ENCODE data around the gene GFOD1.

Gene GFOD1

DNA sequence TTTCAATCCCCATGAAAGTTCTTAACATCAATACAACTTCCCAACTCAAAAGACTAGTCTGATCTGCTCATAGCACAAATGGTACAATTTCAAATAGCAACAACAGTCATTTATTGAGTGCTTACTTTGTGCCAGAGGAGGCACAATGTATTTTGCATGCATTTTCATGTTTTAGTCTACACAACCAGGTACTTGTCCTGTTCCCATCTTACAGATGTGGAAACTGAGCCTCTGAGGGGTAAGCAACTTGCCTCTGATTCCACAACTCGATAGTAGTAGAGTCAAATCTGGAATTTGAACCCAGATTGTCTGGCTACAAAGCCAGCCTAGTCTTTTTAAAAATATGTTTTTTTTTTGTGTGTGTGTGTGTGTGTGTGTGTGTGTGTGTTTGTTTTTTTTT is 113.5 kb downstream of the GFOD1 start:
- TF ChIP-seq, protein P1, sequence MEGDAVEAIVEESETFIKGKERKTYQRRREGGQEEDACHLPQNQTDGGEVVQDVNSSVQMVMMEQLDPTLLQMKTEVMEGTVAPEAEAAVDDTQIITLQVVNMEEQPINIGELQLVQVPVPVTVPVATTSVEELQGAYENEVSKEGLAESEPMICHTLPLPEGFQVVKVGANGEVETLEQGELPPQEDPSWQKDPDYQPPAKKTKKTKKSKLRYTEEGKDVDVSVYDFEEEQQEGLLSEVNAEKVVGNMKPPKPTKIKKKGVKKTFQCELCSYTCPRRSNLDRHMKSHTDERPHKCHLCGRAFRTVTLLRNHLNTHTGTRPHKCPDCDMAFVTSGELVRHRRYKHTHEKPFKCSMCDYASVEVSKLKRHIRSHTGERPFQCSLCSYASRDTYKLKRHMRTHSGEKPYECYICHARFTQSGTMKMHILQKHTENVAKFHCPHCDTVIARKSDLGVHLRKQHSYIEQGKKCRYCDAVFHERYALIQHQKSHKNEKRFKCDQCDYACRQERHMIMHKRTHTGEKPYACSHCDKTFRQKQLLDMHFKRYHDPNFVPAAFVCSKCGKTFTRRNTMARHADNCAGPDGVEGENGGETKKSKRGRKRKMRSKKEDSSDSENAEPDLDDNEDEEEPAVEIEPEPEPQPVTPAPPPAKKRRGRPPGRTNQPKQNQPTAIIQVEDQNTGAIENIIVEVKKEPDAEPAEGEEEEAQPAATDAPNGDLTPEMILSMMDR (IDR thresholded peaks at IDR 0.05; ENCODE audit: borderline replicate concordance, control extremely low read depth, extremely low read depth, insufficient read depth, missing control alignments), result no peak
- DNase-seq (ENCODE audit: low spot score), result no peak
- in situ Hi-C loops (cut with MboI; ENCODE audit: low sequenced_read_pairs, unreplicated experiment), result no loop called here

DNA sequence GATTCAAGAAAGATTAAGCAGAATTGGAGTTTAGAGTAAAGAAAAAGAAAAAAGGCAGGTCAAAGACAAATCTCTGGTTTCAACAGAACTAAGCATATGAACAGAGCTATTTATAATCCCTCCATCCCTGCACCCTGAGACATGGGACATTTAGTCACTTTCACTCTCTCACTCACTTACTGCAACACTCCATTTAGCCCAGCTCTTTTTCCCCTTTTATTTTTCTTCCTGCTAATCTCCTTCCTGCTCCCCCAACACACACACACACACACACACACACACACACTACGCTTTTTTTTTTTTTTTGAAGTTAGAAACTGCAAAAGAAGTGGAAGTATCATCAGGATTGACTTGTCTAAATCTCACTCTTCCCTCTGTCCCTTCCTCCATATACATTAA is 113.9 kb downstream of the GFOD1 start:
- no peak for DNase-seq (ENCODE audit: low spot score)
- TF ChIP-seq, protein P1 (IDR thresholded peaks at IDR 0.05; ENCODE audit: borderline replicate concordance, control extremely low read depth, extremely low read depth, insufficient read depth, missing control alignments), result no peak
- in situ Hi-C loops (cut with MboI; ENCODE audit: low sequenced_read_pairs, unreplicated experiment), result no loop called here

DNA sequence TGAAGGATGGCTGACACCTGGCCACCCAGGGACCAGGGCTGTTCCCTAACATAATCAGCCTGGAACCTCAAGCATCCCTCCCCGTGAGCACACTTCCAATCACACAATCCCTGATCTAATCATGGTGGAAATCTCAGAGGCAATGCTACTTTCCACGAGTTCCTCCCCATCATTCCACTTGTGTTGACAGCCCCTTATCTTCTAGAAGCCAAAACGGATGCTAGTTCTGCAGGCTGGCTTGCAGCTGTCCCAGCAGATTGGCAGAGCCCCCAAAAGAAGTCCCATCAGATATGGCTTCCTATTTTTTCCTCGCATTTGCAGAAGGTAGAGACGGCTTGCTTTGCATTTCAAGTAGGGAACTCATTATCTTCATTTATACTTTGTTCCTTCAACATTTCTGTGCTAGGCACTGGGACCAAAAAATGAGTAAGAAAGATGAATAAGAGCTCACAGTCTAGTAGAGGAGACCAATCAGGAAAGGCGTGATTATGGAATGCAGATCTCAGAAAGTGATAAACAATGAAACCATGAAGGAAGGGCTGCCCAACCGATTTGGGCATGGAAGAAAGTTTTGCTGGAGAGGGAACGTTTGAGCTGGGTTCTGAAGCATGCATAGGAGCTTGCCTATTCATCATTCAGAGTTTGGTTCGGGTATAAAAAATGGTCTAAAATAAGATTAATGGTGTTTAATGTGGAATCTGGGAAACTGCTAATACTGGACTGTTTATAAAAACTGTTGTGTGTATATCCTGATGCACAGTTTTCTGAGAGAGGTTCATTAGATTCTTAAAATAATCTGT is 114.5 kb downstream of the GFOD1 start:
- TF ChIP-seq, protein P1 (IDR thresholded peaks at IDR 0.05; ENCODE audit: borderline replicate concordance, control extremely low read depth, extremely low read depth, insufficient read depth, missing control alignments), result no peak
- no peak for DNase-seq (ENCODE audit: low spot score)
- in situ Hi-C loops (cut with MboI; ENCODE audit: low sequenced_read_pairs, unreplicated experiment), result no loop called here

DNA sequence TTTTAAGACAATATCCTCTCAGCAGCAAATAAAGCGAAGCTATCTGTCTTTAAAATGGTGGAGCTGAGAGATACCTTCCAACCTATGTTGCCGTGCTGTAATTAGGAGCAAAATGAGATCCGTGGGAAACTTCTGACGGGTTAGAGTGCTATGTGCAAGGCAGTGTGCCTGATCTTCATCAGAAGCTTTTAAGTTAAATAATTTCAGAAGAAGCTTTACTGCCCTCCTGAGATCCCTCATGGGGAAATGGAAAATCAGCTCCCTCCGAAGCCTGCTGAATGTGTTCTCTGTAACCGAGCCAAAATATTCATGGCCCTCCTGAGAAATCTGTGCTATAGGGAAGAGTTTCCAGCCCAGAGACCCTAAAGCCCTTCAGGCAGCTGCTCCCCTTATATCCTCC is 115.3 kb downstream of the GFOD1 start:
- in situ Hi-C loops (cut with MboI; ENCODE audit: low sequenced_read_pairs, unreplicated experiment), result no loop called here
- TF ChIP-seq, protein P1 (IDR thresholded peaks at IDR 0.05; ENCODE audit: borderline replicate concordance, control extremely low read depth, extremely low read depth, insufficient read depth, missing control alignments), result no peak
- no peak for DNase-seq (ENCODE audit: low spot score)

DNA sequence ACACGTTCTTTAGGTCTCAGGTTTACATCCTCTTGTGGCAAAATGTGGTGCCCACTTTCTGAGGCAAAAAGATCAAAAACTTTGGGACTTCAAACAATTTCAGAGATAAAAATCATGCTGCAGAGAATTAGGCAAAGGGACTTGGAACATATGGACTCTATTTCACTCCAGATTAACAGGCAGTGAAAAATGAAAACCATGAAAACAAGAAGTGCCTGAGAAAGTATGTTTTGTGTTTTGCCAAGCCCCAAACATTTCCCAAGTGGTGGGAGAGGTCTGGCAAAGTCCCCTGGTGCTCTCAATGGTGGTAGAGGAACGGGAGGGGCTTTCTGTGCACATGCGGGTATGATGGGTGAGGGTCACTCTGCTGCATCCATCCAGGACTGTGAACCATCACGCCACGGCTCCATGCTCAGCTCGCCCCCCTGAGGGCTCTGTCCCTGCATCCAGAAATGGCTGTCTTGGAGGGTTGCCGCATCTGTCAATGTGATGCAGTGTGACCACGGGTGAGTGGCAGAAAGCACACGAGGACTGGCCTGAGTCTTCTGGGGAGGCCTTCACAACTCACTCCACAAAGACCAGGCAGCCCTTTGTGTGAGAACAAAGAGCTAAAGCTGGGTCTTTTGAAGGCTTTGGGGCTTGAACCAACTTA is 115.9 kb downstream of the GFOD1 start:
- in situ Hi-C loops (cut with MboI; ENCODE audit: low sequenced_read_pairs, unreplicated experiment), result no loop called here
- DNase-seq (ENCODE audit: low spot score), result no peak
- TF ChIP-seq, protein P1 (IDR thresholded peaks at IDR 0.05; ENCODE audit: borderline replicate concordance, control extremely low read depth, extremely low read depth, insufficient read depth, missing control alignments), result no peak

DNA sequence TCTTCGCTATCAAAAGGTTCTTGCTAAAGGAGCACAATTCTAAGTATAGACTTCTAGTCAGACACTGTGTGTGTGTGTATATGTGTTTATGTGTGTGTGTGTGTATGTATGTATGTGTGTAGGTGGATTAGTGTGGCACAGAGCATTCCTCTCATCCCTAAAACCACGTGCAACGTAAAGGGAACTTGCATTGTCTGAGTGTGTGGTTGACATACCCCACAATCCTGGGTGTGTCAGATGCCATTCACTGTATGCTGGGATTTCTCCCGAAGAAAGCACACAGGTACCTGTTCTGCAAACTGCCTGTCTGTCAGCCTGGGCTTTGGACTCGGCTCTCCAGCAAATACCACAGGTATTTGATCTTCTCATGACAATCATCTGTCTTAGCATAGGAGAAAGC is 116.8 kb downstream of the GFOD1 start:
- TF ChIP-seq, protein P1 (IDR thresholded peaks at IDR 0.05; ENCODE audit: borderline replicate concordance, control extremely low read depth, extremely low read depth, insufficient read depth, missing control alignments), result no peak
- in situ Hi-C loops (cut with MboI; ENCODE audit: low sequenced_read_pairs, unreplicated experiment), result no loop called here
- no peak for DNase-seq (ENCODE audit: low spot score)
